HepG2 (cell line): ENCODE data around the gene CREBBP. TPM values are rescaled to one million over a fixed set of nuclear protein-coding genes. Genes with fewer than 3 reads are reported as not detected.

Experiments
- ATAC-seq: fragments of 200-7000 bp; cut with Tn5 transposase; 3 replicates; pipeline ENCODE4 v1.9.1; 2020; ENCODE audit warnings: mild to moderate bottlenecking, moderate library complexity
- BruUV-seq: library from RNA; stranded (reverse); fragments of 400-500 nt; replicated peaks from 2 replicates; lab custom pipeline; 2021; lab: Mats Ljungman, UMichigan
- CTCF ChIA-PET: fragments of 300-600 bp; formaldehyde crosslinking; extraction: SDS; loops from one replicate; lab custom pipeline; 2021; ENCODE audit warnings: low total read pairs, inconsistent platforms, low intra/inter-chr PET ratio; lab: Yijun Ruan, JAX
- POLR2A ChIA-PET: fragments of 350-600 bp; sonication (Branson Sonifier 250); formaldehyde crosslinking; loops from one replicate; lab custom pipeline; 2020; ENCODE audit warnings: antibody characterized with exemption, inconsistent platforms; lab: Yijun Ruan, JAX
- DNase-seq: peaks from one replicate; pipeline ENCODE4 v3.0.0-alpha.2; 2015; ENCODE audit warnings: low spot score
- FAIRE-seq: peaks from 3 replicates; lab custom pipeline; 2011; peaks lifted over from hg19 to GRCh38; lab: Jason Lieb, UNC
- H2AFZ ChIP-seq: one replicate; pipeline ENCODE4 v1.6.1; 2011; ENCODE audit warnings: low read length, inconsistent platforms
- H3K27ac ChIP-seq: fragments of 300-600 bp; 3 replicates; pipeline ENCODE4 v1.8.0; 2011; ENCODE audit warnings: mixed run types, mild to moderate bottlenecking, mixed read lengths, low read length, inconsistent platforms; ENCODE audit not compliant: insufficient read depth; ENCODE audit errors: extremely low read length
- H3K27me3 ChIP-seq, 2 experiments: fragments of 200-600 bp in 1 of 2; 2 replicates in 1 of 2; 3 replicates in 1 of 2; pipeline versions ENCODE4 v1.6.0 to v1.8.0; 2011; ENCODE audit warnings: low read length in 2 of 2, mild to moderate bottlenecking in 2 of 2, moderate library complexity in 2 of 2, inconsistent platforms in 1 of 2; ENCODE audit not compliant: insufficient read depth in 2 of 2, control insufficient read depth in 1 of 2
- H3K36me3 ChIP-seq, 2 experiments: fragments of 200-600 bp in 1 of 2; replicated peaks in 1 of 2; 2 replicates in 1 of 2; 3 replicates in 1 of 2; pipeline versions ENCODE4 v1.5.1 to v1.8.0; 2011; ENCODE audit warnings: low read length in 2 of 2, inconsistent platforms in 1 of 2; ENCODE audit not compliant: insufficient read depth in 2 of 2, control insufficient read depth in 1 of 2
- H3K4me1 ChIP-seq: 2 replicates; pipeline ENCODE4 v1.5.1; 2012; ENCODE audit warnings: low read length, inconsistent platforms; ENCODE audit not compliant: insufficient read depth
- H3K4me2 ChIP-seq: 2 replicates; pipeline ENCODE4 v1.6.0; 2011; ENCODE audit warnings: low read depth, low read length, inconsistent platforms
- H3K4me3 ChIP-seq, 3 experiments: fragments of 200-600 bp in 1 of 3; sonication (generic), shearing (Covaris generic) in 1 of 3; replicated peaks in 1 of 3; 2 replicates each; pipeline ENCODE4 v1.5.1; 2011 to 2016; ENCODE audit warnings: low read length in 3 of 3, inconsistent platforms in 2 of 3, low read depth in 2 of 3, mild to moderate bottlenecking in 2 of 3, control low read depth in 1 of 3, mixed read lengths in 1 of 3; ENCODE audit not compliant: insufficient read depth in 1 of 3
- H3K79me2 ChIP-seq: one replicate; pipeline ENCODE4 v1.6.1; 2011; ENCODE audit warnings: low read length, inconsistent platforms; ENCODE audit not compliant: insufficient read depth
- H3K9ac ChIP-seq: 2 replicates; pipeline ENCODE4 v1.6.0; 2011; ENCODE audit warnings: mild to moderate bottlenecking, low read depth, low read length, inconsistent platforms; ENCODE audit not compliant: insufficient read depth
- H3K9me3 ChIP-seq: 2 replicates; pipeline ENCODE4 v1.5.1; 2012; ENCODE audit warnings: mild to moderate bottlenecking, low read length
- H4K20me1 ChIP-seq: 2 replicates; pipeline ENCODE4 v1.6.0; 2011; ENCODE audit warnings: inconsistent platforms, mild to moderate bottlenecking, low read length, moderate library complexity; ENCODE audit not compliant: insufficient read depth
- ADNP ChIP-seq: sonication (generic); formaldehyde crosslinking; IDR thresholded peaks from 2 replicates; pipeline ENCODE4 v1.4.0; 2020; ENCODE audit warnings: missing genetic modification reagents
- ESRRA ChIP-seq: sonication (generic); formaldehyde crosslinking; IDR thresholded peaks from 2 replicates; pipeline ENCODE4 v1.5.1; 2020; ENCODE audit warnings: mild to moderate bottlenecking, low read depth, missing genetic modification reagents
- HCFC1 ChIP-seq: fragments of 150-350 bp; IDR thresholded peaks from 2 replicates; pipeline ENCODE4 v1.6.1; 2014; ENCODE audit warnings: low read depth, low read length
- MED8 ChIP-seq: sonication (generic); formaldehyde crosslinking; IDR thresholded peaks from 2 replicates; pipeline ENCODE4 v1.8.1; 2023; ENCODE audit warnings: mild to moderate bottlenecking, missing genetic modification reagents; ENCODE audit not compliant: insufficient replicate concordance
- NCOA1 ChIP-seq: sonication (generic); formaldehyde crosslinking; IDR thresholded peaks from 2 replicates; pipeline ENCODE4 v1.9.0; 2021; ENCODE audit warnings: missing genetic modification reagents
- REPIN1 ChIP-seq: sonication (generic); formaldehyde crosslinking; IDR thresholded peaks from 2 replicates; pipeline ENCODE4 v1.8.0; 2022; ENCODE audit warnings: missing genetic modification reagents, low read depth, mild to moderate bottlenecking, borderline replicate concordance
- RFX5 ChIP-seq: IDR thresholded peaks from 2 replicates; pipeline ENCODE4 v1.6.1; 2011; ENCODE audit warnings: low read depth, low read length, improper control_type of control experiment
- ZC3H4 ChIP-seq: sonication (generic); formaldehyde crosslinking; IDR thresholded peaks from 2 replicates; pipeline ENCODE4 v1.4.0; 2020; ENCODE audit warnings: missing genetic modification reagents, borderline replicate concordance
- ZNF296 ChIP-seq: sonication (generic); formaldehyde crosslinking; conservative IDR thresholded peaks from 2 replicates; pipeline ENCODE4 v1.5.0; 2020; ENCODE audit warnings: mild to moderate bottlenecking, missing genetic modification reagents
- ZNF703 ChIP-seq: sonication (generic); formaldehyde crosslinking; IDR thresholded peaks from 2 replicates; pipeline ENCODE4 v1.5.1; 2020; ENCODE audit warnings: missing genetic modification reagents, mild to moderate bottlenecking, moderate library complexity, borderline replicate concordance
- WGBS: methylation state at CpG from one replicate; pipeline ENCODE4 v1.1.6; 2017; ENCODE audit warnings: low lambda C conversion rate; 5-methylcytosine and 5-hydroxymethylcytosine counted together
- in situ Hi-C: cut with HindIII; loops from 2 replicates; pipeline ENCODE4 v1.10.0; 2017; ENCODE audit warnings: low pct_unique_long_range_greater_than_20kb; ENCODE audit not compliant: extremely low pct_ligation_motif_present
- intact Hi-C: fragments of 100-400 bp; cut with micrococcal nuclease; formaldehyde crosslinking; loops from one replicate; pipeline ENCODE4 v1.10.0; 2022; ENCODE audit not compliant: unreplicated experiment
- polyA plus RNA-seq, 8 experiments: library from polyadenylated mRNA; depleted of rRNA in 3 of 8; stranded (reverse) in 7 of 8; unstranded in 1 of 8; fragments of >200 nt; fragmentation: Illumina TruSeq in 4 of 8; extraction: Trizol in 4 of 8; gene quantifications; 2 replicates each; pipeline versions ENCODE4 v1.2.1 to v1.2.3, GENCODE V29; 2011 to 2016; ENCODE audit warnings: low read depth in 4 of 8, missing spikeins in 1 of 8, mixed read lengths in 1 of 8; ENCODE audit not compliant: insufficient read depth in 1 of 8
- total RNA-seq, 5 experiments: library from RNA; depleted of rRNA; stranded (reverse); fragments of >200 nt; fragmentation: Illumina TruSeq; extraction: Trizol; gene quantifications; 2 replicates each; pipeline ENCODE4 v1.2.3, GENCODE V29; 2016; ENCODE audit warnings: low read depth in 1 of 5
- TF ChIP-seq, protein P1 (sequence below): sonication (generic); formaldehyde crosslinking; IDR thresholded peaks from 2 replicates; pipeline ENCODE4 v1.4.0; 2020; ENCODE audit warnings: missing genetic modification reagents, low read depth, mild to moderate bottlenecking, borderline replicate concordance
- TF ChIP-seq, protein P2 (sequence below): fragments of 450-650 bp; IDR thresholded peaks from 2 replicates; pipeline ENCODE4 v1.6.1; 2017; ENCODE audit warnings: mild to moderate bottlenecking
- TF ChIP-seq, protein P3 (sequence below): sonication (generic); formaldehyde crosslinking; IDR thresholded peaks from 2 replicates; pipeline ENCODE4 v1.4.0; 2020; ENCODE audit warnings: missing genetic modification reagents, borderline replicate concordance

Gene CREBBP
- total and polyA plus RNA-seq, 2 of the 13 experiments (the other 11 are each of a cell fraction or from before 2014, with no cell fraction given): 5.3 to 10.4 TPM

DNA sequence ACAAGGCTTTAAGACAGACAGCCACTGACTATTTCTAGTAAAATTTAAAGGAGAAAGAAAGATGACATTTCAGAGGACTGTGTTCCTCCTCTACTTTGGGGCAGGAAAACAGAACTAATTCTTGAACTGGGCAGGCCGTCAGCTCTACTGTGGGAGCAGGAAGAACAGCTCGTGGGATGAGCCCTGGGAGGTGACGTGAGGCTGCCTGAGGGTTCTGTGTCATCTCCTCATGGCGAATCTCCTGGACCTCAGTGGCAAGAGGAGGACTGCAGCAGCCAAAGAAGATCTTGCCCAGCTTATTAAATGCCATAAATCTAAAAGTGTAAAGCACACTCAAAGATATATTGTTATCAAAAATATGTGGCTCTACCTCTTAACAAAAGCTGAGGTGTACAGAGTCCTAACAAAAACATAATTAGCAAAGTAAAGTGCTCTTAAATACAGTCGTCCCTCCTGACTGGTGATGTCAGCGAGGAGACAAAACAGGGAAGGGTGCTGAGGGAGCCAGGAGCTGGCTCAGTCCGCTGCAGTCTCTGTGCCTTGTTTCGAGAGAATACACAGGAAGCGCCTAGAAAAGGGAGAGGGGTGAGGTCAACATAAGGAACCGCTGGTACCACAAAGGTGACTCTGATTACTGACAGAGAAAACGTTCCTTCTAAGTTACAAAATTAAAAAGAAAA is 58.0 kb downstream of the CREBBP start (continued):
- no peak for TF ChIP-seq NCOA1 (CRISPR knock-in tag)

DNA sequence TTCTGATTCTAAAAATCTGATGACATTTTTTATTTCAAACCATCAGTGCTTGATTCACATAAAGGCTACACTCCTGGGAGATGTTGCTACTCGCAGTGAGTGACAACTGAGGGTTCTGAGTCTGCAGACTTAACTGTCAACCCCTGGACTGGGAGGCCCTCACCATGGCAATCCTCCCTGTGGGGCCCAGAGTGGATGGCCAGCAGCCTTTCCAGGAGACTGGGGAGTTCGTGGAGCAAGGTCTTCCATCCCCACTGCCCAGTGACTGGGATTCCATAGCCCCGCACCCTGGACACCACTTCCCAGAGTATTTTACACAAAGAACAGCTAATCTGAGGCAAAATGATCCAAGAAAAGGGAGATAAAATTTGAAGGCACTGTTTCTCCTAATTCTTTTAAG is 59.3 kb downstream of the CREBBP start:
- FAIRE-seq (no peak), DNase-seq (no peak), ATAC-seq (no peak)
- WGBS: 90% methylated on average over 3 of the region's 3 CpGs
- Histone ChIP-seq H2AFZ (no peak overlapping the region), H3K9me3 (no peaks in the 10 kb centered on the region), H3K9ac (no peak overlapping the region), H3K27ac (no peak overlapping the region), H4K20me1 (peaks cover 55% of the 10 kb centered on the region), H3K36me3 (peaks cover 4 to 9% of the 10 kb centered on the region in 2 experiments; a peak in 1 of 5 replicates), H3K4me3 (no peak overlapping the region), H3K4me1 (peaks cover 38% of the 10 kb centered on the region), H3K79me2 (peaks cover 97% of the 10 kb centered on the region), H3K27me3 (no peaks in the 10 kb centered on the region; a peak in 1 of 5 replicates), H3K4me2 (no peak overlapping the region)
- TF ChIP-seq ESRRA (CRISPR knock-in tag) (no peak), ZNF703 (no peak), REPIN1 (CRISPR knock-in tag) (no peak), ZC3H4 (CRISPR knock-in tag) (no peak), ZNF296 (CRISPR knock-in tag) (no peak), ADNP (CRISPR knock-in tag) (no peak), MED8 (CRISPR knock-in tag) (no peak), RFX5 (no peak), HCFC1 (no peak)
- TF ChIP-seq, protein P1, sequence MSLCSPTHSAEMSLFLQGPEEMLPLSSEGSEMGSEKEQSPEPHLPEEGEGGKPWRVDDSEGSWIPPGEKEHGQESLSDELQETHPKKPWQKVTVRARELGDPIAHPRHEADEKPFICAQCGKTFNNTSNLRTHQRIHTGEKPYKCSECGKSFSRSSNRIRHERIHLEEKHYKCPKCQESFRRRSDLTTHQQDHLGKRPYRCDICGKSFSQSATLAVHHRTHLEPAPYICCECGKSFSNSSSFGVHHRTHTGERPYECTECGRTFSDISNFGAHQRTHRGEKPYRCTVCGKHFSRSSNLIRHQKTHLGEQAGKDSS (CRISPR knock-in tag): no peak
- TF ChIP-seq, protein P2, sequence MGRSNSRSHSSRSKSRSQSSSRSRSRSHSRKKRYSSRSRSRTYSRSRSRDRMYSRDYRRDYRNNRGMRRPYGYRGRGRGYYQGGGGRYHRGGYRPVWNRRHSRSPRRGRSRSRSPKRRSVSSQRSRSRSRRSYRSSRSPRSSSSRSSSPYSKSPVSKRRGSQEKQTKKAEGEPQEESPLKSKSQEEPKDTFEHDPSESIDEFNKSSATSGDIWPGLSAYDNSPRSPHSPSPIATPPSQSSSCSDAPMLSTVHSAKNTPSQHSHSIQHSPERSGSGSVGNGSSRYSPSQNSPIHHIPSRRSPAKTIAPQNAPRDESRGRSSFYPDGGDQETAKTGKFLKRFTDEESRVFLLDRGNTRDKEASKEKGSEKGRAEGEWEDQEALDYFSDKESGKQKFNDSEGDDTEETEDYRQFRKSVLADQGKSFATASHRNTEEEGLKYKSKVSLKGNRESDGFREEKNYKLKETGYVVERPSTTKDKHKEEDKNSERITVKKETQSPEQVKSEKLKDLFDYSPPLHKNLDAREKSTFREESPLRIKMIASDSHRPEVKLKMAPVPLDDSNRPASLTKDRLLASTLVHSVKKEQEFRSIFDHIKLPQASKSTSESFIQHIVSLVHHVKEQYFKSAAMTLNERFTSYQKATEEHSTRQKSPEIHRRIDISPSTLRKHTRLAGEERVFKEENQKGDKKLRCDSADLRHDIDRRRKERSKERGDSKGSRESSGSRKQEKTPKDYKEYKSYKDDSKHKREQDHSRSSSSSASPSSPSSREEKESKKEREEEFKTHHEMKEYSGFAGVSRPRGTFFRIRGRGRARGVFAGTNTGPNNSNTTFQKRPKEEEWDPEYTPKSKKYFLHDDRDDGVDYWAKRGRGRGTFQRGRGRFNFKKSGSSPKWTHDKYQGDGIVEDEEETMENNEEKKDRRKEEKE: no peak
- TF ChIP-seq, protein P3, sequence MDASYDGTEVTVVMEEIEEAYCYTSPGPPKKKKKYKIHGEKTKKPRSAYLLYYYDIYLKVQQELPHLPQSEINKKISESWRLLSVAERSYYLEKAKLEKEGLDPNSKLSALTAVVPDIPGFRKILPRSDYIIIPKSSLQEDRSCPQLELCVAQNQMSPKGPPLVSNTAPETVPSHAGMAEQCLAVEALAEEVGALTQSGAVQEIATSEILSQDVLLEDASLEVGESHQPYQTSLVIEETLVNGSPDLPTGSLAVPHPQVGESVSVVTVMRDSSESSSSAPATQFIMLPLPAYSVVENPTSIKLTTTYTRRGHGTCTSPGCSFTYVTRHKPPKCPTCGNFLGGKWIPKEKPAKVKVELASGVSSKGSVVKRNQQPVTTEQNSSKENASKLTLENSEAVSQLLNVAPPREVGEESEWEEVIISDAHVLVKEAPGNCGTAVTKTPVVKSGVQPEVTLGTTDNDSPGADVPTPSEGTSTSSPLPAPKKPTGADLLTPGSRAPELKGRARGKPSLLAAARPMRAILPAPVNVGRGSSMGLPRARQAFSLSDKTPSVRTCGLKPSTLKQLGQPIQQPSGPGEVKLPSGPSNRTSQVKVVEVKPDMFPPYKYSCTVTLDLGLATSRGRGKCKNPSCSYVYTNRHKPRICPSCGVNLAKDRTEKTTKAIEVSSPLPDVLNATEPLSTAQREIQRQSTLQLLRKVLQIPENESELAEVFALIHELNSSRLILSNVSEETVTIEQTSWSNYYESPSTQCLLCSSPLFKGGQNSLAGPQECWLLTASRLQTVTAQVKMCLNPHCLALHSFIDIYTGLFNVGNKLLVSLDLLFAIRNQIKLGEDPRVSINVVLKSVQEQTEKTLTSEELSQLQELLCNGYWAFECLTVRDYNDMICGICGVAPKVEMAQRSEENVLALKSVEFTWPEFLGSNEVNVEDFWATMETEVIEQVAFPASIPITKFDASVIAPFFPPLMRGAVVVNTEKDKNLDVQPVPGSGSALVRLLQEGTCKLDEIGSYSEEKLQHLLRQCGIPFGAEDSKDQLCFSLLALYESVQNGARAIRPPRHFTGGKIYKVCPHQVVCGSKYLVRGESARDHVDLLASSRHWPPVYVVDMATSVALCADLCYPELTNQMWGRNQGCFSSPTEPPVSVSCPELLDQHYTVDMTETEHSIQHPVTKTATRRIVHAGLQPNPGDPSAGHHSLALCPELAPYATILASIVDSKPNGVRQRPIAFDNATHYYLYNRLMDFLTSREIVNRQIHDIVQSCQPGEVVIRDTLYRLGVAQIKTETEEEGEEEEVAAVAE (CRISPR knock-in tag): no peak
- ChIA-PET POLR2A (no interaction called here), CTCF (no interaction called here)
- in situ Hi-C loops (no loop called here), intact Hi-C loops (no loop called here)
- BruUV-seq: no TSS peak
